Caco-2 (cell line): ENCODE results near the gene MICA. TPM values are rescaled to one million over a fixed set of nuclear protein-coding genes. Genes with fewer than 3 reads are reported as not detected.
A peak's percentile ranks its signal among the peaks of the same experiment; 100 is the strongest.

Experiments
- Bru-seq: library from RNA; stranded (reverse); fragments of 400-500 nt; gene quantifications from one replicate; lab custom pipeline; 2021; lab: Mats Ljungman, UMichigan
- BruChase-seq, 2 experiments: library from RNA; stranded (reverse); fragments of 400-500 nt; gene quantifications; one replicate each; lab custom pipeline; 2021; lab: Mats Ljungman, UMichigan
- BruUV-seq: library from RNA; stranded (reverse); fragments of 400-500 nt; replicated peaks from 2 replicates; lab custom pipeline; 2021; lab: Mats Ljungman, UMichigan
- CTCF ChIA-PET: fragments of 300-600 bp; sonication (Branson Sonifier 250); formaldehyde crosslinking; loops from one replicate; lab custom pipeline; 2022; ENCODE audit warnings: antibody characterized with exemption; lab: Charles Lee
- POLR2A ChIA-PET: fragments of 300-600 bp; sonication (Branson Sonifier 250); formaldehyde crosslinking; loops from one replicate; lab custom pipeline; 2022; ENCODE audit warnings: antibody characterized with exemption; lab: Charles Lee
- DNase-seq, 2 experiments: peaks; one replicate each; pipeline versions ENCODE4 v3.0.0 to v3.0.0-alpha.2; 2020 to 2022
- H3K27me3 ChIP-seq: replicated peaks from 2 replicates; pipeline ENCODE4 v1.6.0; 2011; ENCODE audit warnings: low read length; ENCODE audit not compliant: control insufficient read depth, insufficient read depth
- H3K36me3 ChIP-seq: 2 replicates; pipeline ENCODE4 v1.5.1; 2011; ENCODE audit warnings: low read length; ENCODE audit not compliant: control insufficient read depth, insufficient read depth
- H3K4me1 ChIP-seq: fragments of 250-450 bp; sonication (Bioruptor Pico); 2 replicates; pipeline ENCODE4 v1.5.1; 2020; ENCODE audit warnings: mild to moderate bottlenecking
- H3K4me3 ChIP-seq: 2 replicates; pipeline ENCODE4 v1.5.1; 2011; ENCODE audit warnings: low read depth, mild to moderate bottlenecking, control low read depth, low read length
- H3K9me3 ChIP-seq: fragments of 250-450 bp; sonication (Bioruptor Pico); 2 replicates; pipeline ENCODE4 v1.5.1; 2020; ENCODE audit warnings: mild to moderate bottlenecking, moderate library complexity
- H3K27ac Mint-ChIP-seq: one replicate; pipeline ENCODE4 v1.8.0; 2022; ENCODE audit warnings: mixed read lengths; ENCODE audit not compliant: unreplicated experiment
- H3K27me3 Mint-ChIP-seq: one replicate; pipeline ENCODE4 v1.8.0; 2022; ENCODE audit warnings: mixed read lengths; ENCODE audit not compliant: insufficient read depth, unreplicated experiment
- H3K36me3 Mint-ChIP-seq: one replicate; pipeline ENCODE4 v1.8.0; 2022; ENCODE audit warnings: mild to moderate bottlenecking, mixed read lengths; ENCODE audit not compliant: insufficient read depth, unreplicated experiment
- H3K4me1 Mint-ChIP-seq: one replicate; pipeline ENCODE4 v1.8.0; 2022; ENCODE audit warnings: low read depth, mixed read lengths; ENCODE audit not compliant: unreplicated experiment
- H3K4me3 Mint-ChIP-seq: one replicate; pipeline ENCODE4 v1.8.0; 2022; ENCODE audit warnings: mild to moderate bottlenecking, moderate library complexity, mixed read lengths; ENCODE audit not compliant: unreplicated experiment
- H3K9me3 Mint-ChIP-seq: one replicate; pipeline ENCODE4 v1.8.0; 2022; ENCODE audit warnings: mixed read lengths; ENCODE audit not compliant: unreplicated experiment
- CTCF ChIP-seq, 2 experiments: fragments of 200-600 bp in 1 of 2; IDR thresholded peaks; 1 replicate in 1 of 2; 2 replicates in 1 of 2; pipeline versions ENCODE4 v1.5.1 to v1.8.0; 2011 to 2022; ENCODE audit warnings: antibody characterized with exemption in 1 of 2, control low read depth in 1 of 2, inconsistent platforms in 1 of 2, low read depth in 1 of 2, low read length in 1 of 2, mild to moderate bottlenecking in 1 of 2, moderate library complexity in 1 of 2; ENCODE audit not compliant: insufficient read depth in 1 of 2, severe bottlenecking in 1 of 2, unreplicated experiment in 1 of 2
- intact Hi-C: fragments of 100-400 bp; cut with micrococcal nuclease; formaldehyde crosslinking; loops from one replicate; pipeline ENCODE4 v1.10.0; 2022; ENCODE audit not compliant: unreplicated experiment
- long read RNA-seq: library from polyadenylated mRNA; stranded (forward); transcript quantifications from one replicate; pipeline ENCODE4 v2.0.0, GENCODE V29; 2022
- total RNA-seq: library from RNA; stranded (reverse); gene quantifications from 2 replicates; pipeline ENCODE4 v1.2.3, GENCODE V29; 2022

Gene MICA
- total RNA-seq: 12.6 and 13.1 TPM in 2 replicates
- percentile 56 among the genes with signal in this experiment for Bru-seq, nascent RNA
- BruChase-seq, experiment 1, labeled RNA remaining after a 2-hour chase: percentile 86 among the genes with signal in this experiment
- percentile 79 among the genes with signal in this experiment for BruChase-seq, experiment 2, labeled RNA remaining after a 6-hour chase
- long read RNA-seq, transcript MICA-209 (6 exons, 1,386 nt): major isoform, 11 of 16 reads
- long read RNA-seq, partial matches to known transcripts: 2 of 16 reads
- long read RNA-seq, other reads (novel, unspliced or antisense): 3 of 16 reads

- peaks cover 6% of the 10 kb centered on the region for H3K4me1 ChIP-seq
- BruUV-seq: TSS peak; percentile 10
- peaks cover 11% of the 10 kb centered on the region for H3K36me3 Mint-ChIP-seq
- ChIA-PET POLR2A (interaction anchor here (1.8 kb wide), 1 partner anchor 245 kb away, joined by 5 read pairs; the partner anchor contains the start of genes CCHCR1 and TCF19), CTCF (interaction anchor here (0.6 to 1.5 kb wide), 3 partner anchors 39 to 211 kb away, joined by 3 to 4 read pairs (median 3); no protein-coding TSS in a partner anchor)
- H3K4me3 ChIP-seq: peak within 1 kb of the TSS; percentile 56
- peak within 1 kb of the TSS; percentile 89 for H3K4me3 Mint-ChIP-seq
- no peaks in the 10 kb centered on the region for H3K36me3 ChIP-seq
- intact Hi-C loops: loop anchor here (10.0 kb wide), 1 partner anchor 91 kb away; the partner anchor contains the start of gene MICB
- peaks cover 9% of the 10 kb centered on the region for H3K9me3 Mint-ChIP-seq
- H3K27me3 Mint-ChIP-seq: no peaks in the 10 kb centered on the region
- peaks cover 5% of the 10 kb centered on the region for H3K9me3 ChIP-seq
- TF ChIP-seq CTCF (IDR thresholded peaks at IDR 0.05; ENCODE audit: insufficient read depth in 1 of 2, low read depth in 1 of 2, low read length in 1 of 2, severe bottlenecking in 1 of 2, unreplicated experiment in 1 of 2): no peak
- H3K27ac Mint-ChIP-seq: peak within 1 kb of the TSS; percentile 33
- peak; percentile 91 to 93 for DNase-seq
- no peaks in the 10 kb centered on the region for H3K27me3 ChIP-seq
- peaks cover 36% of the 10 kb centered on the region for H3K4me1 Mint-ChIP-seq
Measured at GRCh38 chr6:31403283-31404060, at the start of gene MICA. Gene MICA (plus strand): TSS chr6:31403595. CDS start chr6:31403633, 38 bp downstream.

GRCh38 chr6:31354158-31354863, 49.1 kb upstream of the MICA start:
- intact Hi-C loops: loop anchor here (10.0 kb wide), 1 partner anchor 80 kb away; the partner anchor contains the start of gene HLA-C
- no peaks in the 10 kb centered on the region; the same call in 1 of the 2 replicates for H3K27me3 ChIP-seq
- H3K4me1 ChIP-seq: no peaks in the 10 kb centered on the region
- no peaks in the 10 kb centered on the region for H3K9me3 Mint-ChIP-seq
- POLR2A ChIA-PET: no interaction called here
- BruUV-seq: no TSS peak
- H3K4me3 ChIP-seq: no peak overlapping the region
- no peaks in the 10 kb centered on the region for H3K9me3 ChIP-seq
- TF ChIP-seq CTCF (IDR thresholded peaks at IDR 0.05; ENCODE audit: insufficient read depth in 1 of 2, low read depth in 1 of 2, low read length in 1 of 2, severe bottlenecking in 1 of 2, unreplicated experiment in 1 of 2): no peak
- H3K27ac Mint-ChIP-seq: no peak overlapping the region
- H3K36me3 Mint-ChIP-seq: no peaks in the 10 kb centered on the region
- H3K4me3 Mint-ChIP-seq: no peak overlapping the region
- no peaks in the 10 kb centered on the region for H3K36me3 ChIP-seq
- CTCF ChIA-PET: no interaction called here
- H3K27me3 Mint-ChIP-seq: peaks cover 20% of the 10 kb centered on the region
- H3K4me1 Mint-ChIP-seq: no peaks in the 10 kb centered on the region
- DNase-seq: no peak
